ENCODE measurements around the gene ICAM5. TPM values are rescaled to one million over a fixed set of nuclear protein-coding genes. Genes with fewer than 3 reads are reported as not detected.

ICAM5 gene
- total RNA-seq, 4 donors from 2014 or later, result 0.27 to 0.48 TPM; not detected in 2

DNA sequence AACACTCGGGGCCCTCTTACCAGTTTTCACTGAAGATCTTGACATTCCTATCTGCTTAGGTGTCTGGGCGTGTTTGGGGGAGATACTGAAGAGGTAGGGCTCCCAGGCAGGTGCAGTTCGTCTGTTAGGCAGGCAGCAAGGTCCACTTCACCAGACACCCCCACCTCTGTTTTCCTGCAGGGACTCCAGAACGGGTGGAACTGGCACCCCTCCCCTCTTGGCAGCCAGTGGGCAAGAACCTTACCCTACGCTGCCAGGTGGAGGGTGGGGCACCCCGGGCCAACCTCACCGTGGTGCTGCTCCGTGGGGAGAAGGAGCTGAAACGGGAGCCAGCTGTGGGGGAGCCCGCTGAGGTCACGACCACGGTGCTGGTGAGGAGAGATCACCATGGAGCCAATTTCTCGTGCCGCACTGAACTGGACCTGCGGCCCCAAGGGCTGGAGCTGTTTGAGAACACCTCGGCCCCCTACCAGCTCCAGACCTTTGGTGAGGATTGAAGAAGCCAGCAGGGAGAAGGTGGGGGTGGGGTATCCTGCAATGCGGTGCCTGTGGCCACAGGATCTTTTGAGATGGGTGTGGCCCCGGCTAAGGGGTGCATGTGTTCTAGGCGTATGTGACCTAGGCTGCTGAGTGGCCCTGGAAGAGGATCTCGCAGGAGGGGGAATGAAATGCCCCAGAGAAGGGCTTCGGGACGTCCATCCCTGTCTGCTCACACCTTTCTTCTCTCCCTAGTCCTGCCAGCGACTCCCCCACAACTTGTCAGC, 6.3 kb upstream of the ICAM5 start:
- Histone ChIP-seq H3K9me3 (no peaks in the 10 kb centered on the region), H3K4me1 (peaks cover under 1 to 17% (median 12%) of the 10 kb centered on the region in 4 donors), H3K36me3 (no peaks in the 10 kb centered on the region), H3K4me3 (no peak overlapping the region), H3K27me3 (peaks cover 20% of the 10 kb centered on the region), H3K27ac (no peak overlapping the region)
- 60 to 79% methylated on average over 1 to 22 of the region's 23 CpGs for WGBS, 2 donors (ENCODE audit: low coverage in 1 of 2)
- TF ChIP-seq EP300 (IDR thresholded peaks at IDR 0.05; ENCODE audit: low read depth) (no peak), POLR2A (IDR thresholded peaks at IDR 0.05) (no peak), POLR2AphosphoS5 (IDR thresholded peaks at IDR 0.05) (no peak)
- TF ChIP-seq, protein P1, sequence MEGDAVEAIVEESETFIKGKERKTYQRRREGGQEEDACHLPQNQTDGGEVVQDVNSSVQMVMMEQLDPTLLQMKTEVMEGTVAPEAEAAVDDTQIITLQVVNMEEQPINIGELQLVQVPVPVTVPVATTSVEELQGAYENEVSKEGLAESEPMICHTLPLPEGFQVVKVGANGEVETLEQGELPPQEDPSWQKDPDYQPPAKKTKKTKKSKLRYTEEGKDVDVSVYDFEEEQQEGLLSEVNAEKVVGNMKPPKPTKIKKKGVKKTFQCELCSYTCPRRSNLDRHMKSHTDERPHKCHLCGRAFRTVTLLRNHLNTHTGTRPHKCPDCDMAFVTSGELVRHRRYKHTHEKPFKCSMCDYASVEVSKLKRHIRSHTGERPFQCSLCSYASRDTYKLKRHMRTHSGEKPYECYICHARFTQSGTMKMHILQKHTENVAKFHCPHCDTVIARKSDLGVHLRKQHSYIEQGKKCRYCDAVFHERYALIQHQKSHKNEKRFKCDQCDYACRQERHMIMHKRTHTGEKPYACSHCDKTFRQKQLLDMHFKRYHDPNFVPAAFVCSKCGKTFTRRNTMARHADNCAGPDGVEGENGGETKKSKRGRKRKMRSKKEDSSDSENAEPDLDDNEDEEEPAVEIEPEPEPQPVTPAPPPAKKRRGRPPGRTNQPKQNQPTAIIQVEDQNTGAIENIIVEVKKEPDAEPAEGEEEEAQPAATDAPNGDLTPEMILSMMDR (IDR thresholded peaks at IDR 0.05), result no peak
- DNase-seq, result no peak
- in situ Hi-C loops (cut with MboI; ENCODE audit: low pct_ligation_motif_present in 1 of 4, low pct_unique_long_range_greater_than_20kb in 1 of 4, low sequenced_read_pairs in 3 of 4) (no loop called here), intact Hi-C loops (cut with DNase I; ENCODE audit: low total_unique reads) (no loop called here)

DNA sequence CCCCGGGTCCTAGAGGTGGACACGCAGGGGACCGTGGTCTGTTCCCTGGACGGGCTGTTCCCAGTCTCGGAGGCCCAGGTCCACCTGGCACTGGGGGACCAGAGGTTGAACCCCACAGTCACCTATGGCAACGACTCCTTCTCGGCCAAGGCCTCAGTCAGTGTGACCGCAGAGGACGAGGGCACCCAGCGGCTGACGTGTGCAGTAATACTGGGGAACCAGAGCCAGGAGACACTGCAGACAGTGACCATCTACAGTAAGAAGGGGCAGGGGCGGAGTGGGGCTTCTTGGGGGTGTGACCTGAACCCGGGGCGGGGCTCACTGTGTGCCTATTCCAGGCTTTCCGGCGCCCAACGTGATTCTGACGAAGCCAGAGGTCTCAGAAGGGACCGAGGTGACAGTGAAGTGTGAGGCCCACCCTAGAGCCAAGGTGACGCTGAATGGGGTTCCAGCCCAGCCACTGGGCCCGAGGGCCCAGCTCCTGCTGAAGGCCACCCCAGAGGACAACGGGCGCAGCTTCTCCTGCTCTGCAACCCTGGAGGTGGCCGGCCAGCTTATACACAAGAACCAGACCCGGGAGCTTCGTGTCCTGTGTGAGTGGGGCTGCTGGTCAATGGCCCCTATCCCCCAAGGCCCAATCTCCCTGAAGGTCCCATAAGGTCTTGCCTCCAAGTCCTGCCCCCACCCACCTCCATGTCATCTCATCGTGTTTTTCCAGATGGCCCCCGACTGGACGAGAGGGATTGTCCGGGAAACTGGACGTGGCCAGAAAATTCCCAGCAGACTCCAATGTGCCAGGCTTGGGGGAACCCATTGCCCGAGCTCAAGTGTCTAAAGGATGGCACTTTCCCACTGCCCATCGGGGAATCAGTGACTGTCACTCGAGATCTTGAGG, 5.4 kb upstream of the ICAM5 start:
- H3K9me3 ChIP-seq, result no peaks in the 10 kb centered on the region
- DNase-seq, result no peak
- no peak overlapping the region for H3K4me3 ChIP-seq
- intact Hi-C loops (cut with DNase I; ENCODE audit: low total_unique reads) (no loop called here), in situ Hi-C loops (cut with MboI; ENCODE audit: low pct_ligation_motif_present in 1 of 4, low pct_unique_long_range_greater_than_20kb in 1 of 4, low sequenced_read_pairs in 3 of 4) (no loop called here)
- peaks cover 8 to 25% (median 21%) of the 10 kb centered on the region in 4 donors for H3K4me1 ChIP-seq
- no peaks in the 10 kb centered on the region for H3K36me3 ChIP-seq
- TF ChIP-seq, protein P1 (IDR thresholded peaks at IDR 0.05), result no peak
- TF ChIP-seq POLR2AphosphoS5 (IDR thresholded peaks at IDR 0.05) (no peak), EP300 (IDR thresholded peaks at IDR 0.05; ENCODE audit: low read depth) (no peak), POLR2A (IDR thresholded peaks at IDR 0.05) (no peak)
- H3K27me3 ChIP-seq, result peaks cover 28% of the 10 kb centered on the region
- WGBS, 2 donors (ENCODE audit: low coverage in 1 of 2), result 91% methylated on average over 33 of the region's 34 CpGs; no CpG with 5 or more reads in 1 of the 2 donors
- H3K27ac ChIP-seq, result no peak overlapping the region

DNA sequence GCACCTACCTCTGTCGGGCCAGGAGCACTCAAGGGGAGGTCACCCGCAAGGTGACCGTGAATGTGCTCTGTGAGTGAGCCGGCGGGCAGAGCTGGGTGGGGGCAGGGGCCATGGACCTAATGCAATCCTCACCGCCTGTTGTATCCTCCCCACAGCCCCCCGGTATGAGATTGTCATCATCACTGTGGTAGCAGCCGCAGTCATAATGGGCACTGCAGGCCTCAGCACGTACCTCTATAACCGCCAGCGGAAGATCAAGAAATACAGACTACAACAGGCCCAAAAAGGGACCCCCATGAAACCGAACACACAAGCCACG, 4.8 kb upstream of the ICAM5 start:
- 95% methylated on average over 13 of the region's 13 CpGs; no CpG with 5 or more reads in 1 of the 2 donors for WGBS, 2 donors (ENCODE audit: low coverage in 1 of 2)
- no peak for TF ChIP-seq EP300 (IDR thresholded peaks at IDR 0.05; ENCODE audit: low read depth)
- TF ChIP-seq, protein P1 (IDR thresholded peaks at IDR 0.05), result no peak
- no peak for TF ChIP-seq POLR2A (IDR thresholded peaks at IDR 0.05)
- no peak for TF ChIP-seq POLR2AphosphoS5 (IDR thresholded peaks at IDR 0.05)
- Histone ChIP-seq H3K27me3 (peaks cover 34% of the 10 kb centered on the region), H3K4me1 (peaks cover 13 to 31% (median 27%) of the 10 kb centered on the region in 4 donors), H3K27ac (no peak overlapping the region), H3K9me3 (no peaks in the 10 kb centered on the region), H3K4me3 (no peak overlapping the region), H3K36me3 (no peaks in the 10 kb centered on the region)
- in situ Hi-C loops (cut with MboI; ENCODE audit: low pct_ligation_motif_present in 1 of 4, low pct_unique_long_range_greater_than_20kb in 1 of 4, low sequenced_read_pairs in 3 of 4), result no loop called here
- intact Hi-C loops (cut with DNase I; ENCODE audit: low total_unique reads), result loop anchor here (5.0 kb wide), 1 partner anchor 647 kb away; no protein-coding TSS in a partner anchor
- no peak for DNase-seq

DNA sequence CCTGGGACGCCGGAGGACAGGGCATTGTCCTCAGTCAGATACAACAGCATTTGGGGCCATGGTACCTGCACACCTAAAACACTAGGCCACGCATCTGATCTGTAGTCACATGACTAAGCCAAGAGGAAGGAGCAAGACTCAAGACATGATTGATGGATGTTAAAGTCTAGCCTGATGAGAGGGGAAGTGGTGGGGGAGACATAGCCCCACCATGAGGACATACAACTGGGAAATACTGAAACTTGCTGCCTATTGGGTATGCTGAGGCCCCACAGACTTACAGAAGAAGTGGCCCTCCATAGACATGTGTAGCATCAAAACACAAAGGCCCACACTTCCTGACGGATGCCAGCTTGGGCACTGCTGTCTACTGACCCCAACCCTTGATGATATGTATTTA, 4.4 kb upstream of the ICAM5 start:
- DNase-seq, result no peak
- in situ Hi-C loops (cut with MboI; ENCODE audit: low pct_ligation_motif_present in 1 of 4, low pct_unique_long_range_greater_than_20kb in 1 of 4, low sequenced_read_pairs in 3 of 4) (no loop called here), intact Hi-C loops (cut with DNase I; ENCODE audit: low total_unique reads) (loop anchor here (5.0 kb wide), 1 partner anchor 647 kb away; no protein-coding TSS in a partner anchor)
- TF ChIP-seq, protein P1 (IDR thresholded peaks at IDR 0.05), result no peak
- TF ChIP-seq POLR2AphosphoS5 (IDR thresholded peaks at IDR 0.05) (no peak), POLR2A (IDR thresholded peaks at IDR 0.05) (no peak), EP300 (IDR thresholded peaks at IDR 0.05; ENCODE audit: low read depth) (no peak)
- WGBS, 2 donors (ENCODE audit: low coverage in 1 of 2), result 83 to 85% methylated on average over 1 to 4 of the region's 4 CpGs
- Histone ChIP-seq H3K9me3 (no peaks in the 10 kb centered on the region), H3K36me3 (no peaks in the 10 kb centered on the region), H3K4me1 (peaks cover 18 to 34% (median 31%) of the 10 kb centered on the region in 4 donors), H3K4me3 (no peak overlapping the region), H3K27ac (no peak overlapping the region), H3K27me3 (peaks cover 39% of the 10 kb centered on the region)
